GM19468 (cell line): ENCODE results near the gene EML3.
"Not testable (repeated sequence)": the region's sequence is repeated elsewhere in the genome, so short reads cannot be mapped to it uniquely, and the experiment has no call there.

ENCODE experiments used
- ATAC-seq: cut with Tn5 transposase; IDR thresholded peaks from one replicate; pipeline ENCODE4 v1.9.1; 2021; ENCODE audit warnings: mild to moderate bottlenecking, moderate library complexity, moderate number of reproducible peaks; ENCODE audit not compliant: unreplicated experiment; ENCODE audit errors: extremely low read depth

Gene EML3

GRCh38 chr11:62601372-62602140 is 11.0 kb downstream of the EML3 start, which contains the start of gene MTA2:
Gene MTA2, minus strand, starts transcription at chr11:62601865. Its CDS starts 415 bp downstream, at chr11:62601450.
- peak; percentile 51 for ATAC-seq

GRCh38 chr11:62601122-62601371 is 11.5 kb downstream of the EML3 start:
- no peak for ATAC-seq

GRCh38 chr11:62600367-62601121 is 12.0 kb downstream of the EML3 start:
- no peak for ATAC-seq

GRCh38 chr11:62599901-62600300 is 12.7 kb downstream of the EML3 start:
- no peak for ATAC-seq

- ATAC-seq: no peak
These were observed 13.4 kb downstream of the EML3 start for GRCh38 chr11:62599069-62599696.

DNA sequence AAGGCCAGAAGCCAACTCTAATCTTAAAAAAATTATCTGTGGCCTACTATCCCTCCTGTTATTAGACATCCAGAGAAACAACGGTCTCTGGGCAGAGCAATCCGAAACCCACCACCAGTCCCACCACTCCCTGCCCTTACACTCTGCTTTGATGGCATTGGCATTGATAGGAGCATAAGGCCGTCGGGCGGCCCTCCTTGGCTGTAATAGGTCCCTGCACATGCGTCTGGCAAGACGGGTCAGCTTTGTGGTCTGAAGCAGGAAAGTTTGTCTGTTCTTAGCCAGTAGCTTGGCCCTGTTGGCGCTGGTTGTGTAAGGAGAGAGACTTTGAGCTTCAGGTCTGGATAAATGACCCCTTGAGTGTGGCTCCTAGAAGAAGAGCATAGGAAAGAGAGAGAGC is 17.5 kb downstream of the EML3 start:
- no peak for ATAC-seq

GRCh38 chr11:62593434-62594044 is 19.0 kb downstream of the EML3 start:
- ATAC-seq: no peak

GRCh38 chr11:62592989-62593421 is 19.6 kb downstream of the EML3 start:
- no peak for ATAC-seq

GRCh38 chr11:62592146-62592815 is 20.3 kb downstream of the EML3 start:
- no peak for ATAC-seq

DNA sequence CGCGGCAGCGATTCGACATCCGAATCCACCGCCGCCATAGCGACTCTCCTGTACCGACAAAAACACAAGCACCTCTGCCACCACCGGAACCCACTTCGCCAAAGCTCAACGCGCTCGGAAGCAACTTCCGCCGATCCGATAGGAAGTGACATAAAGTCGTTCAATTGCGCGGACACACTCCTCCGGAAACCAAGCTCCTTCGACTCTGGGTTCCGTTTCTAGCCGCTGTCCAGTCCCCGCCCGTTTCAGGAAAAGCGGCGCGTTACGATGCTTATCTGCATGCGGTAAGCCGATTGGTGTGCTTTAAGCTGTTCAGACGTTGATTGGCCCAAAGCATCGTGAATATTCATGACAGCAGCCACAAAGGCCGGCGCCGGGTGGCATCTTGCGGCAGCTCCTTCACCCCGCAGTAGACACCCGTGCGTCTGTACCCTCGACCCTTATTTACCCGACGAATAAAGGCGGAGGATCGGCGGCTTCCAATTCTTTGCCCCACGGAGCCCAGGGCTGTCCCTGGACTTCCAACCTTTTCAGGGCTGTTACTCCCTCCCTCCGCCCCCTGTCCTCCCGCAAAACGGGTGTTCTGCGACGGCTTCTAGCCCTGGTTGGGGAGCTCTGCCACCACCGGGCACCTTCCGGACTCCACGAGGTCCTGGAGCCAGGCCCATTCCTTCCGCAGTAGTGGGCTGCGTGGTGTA is 21.0 kb downstream of the EML3 start, which contains the start of gene TUT1:
TUT1 (minus strand) TSS at position 76 of the 698 bp plus-strand sequence; CDS start at position 38, 38 bp downstream.
- ATAC-seq: peak; percentile 83

DNA sequence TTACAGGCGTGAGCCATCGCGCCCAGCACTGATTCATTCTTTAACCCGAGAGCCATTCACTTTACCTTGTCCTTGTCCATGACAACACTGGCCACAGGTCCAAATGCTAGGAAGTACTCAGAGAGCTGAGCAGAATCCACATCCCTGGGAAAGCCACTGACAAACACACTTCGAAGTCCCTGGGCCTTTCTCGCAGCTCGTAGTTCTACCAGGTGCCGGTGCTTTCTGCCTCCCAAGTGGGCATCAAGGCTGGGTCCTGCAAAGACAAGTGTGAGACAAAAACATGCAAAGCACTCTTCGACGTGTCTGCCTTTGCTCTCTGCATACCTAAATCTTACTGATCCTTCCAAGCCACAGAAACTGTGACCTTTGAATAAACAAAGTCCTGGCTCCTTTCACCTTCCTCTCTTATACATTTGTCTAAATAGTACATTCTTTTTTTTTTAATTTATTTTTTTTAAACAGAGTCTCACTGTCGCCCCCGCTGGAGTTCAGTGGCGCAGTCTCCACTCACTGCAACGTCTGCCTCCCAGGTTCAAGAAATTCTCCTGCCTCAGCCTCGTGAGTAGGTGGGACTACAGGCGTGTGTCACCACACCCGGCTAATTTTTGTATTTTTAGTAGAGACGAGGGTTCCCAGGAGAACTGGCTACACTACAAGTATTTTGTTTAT is 23.5 kb downstream of the EML3 start:
- ATAC-seq: no peak

- not testable (repeated sequence) for ATAC-seq
These were observed 27.2 kb downstream of the EML3 start for GRCh38 chr11:62585356-62585755.

- not testable (repeated sequence) for ATAC-seq
These were observed 30.8 kb downstream of the EML3 start for GRCh38 chr11:62581735-62582134.

GRCh38 chr11:62580959-62581715 is 31.4 kb downstream of the EML3 start:
- ATAC-seq: no peak

DNA sequence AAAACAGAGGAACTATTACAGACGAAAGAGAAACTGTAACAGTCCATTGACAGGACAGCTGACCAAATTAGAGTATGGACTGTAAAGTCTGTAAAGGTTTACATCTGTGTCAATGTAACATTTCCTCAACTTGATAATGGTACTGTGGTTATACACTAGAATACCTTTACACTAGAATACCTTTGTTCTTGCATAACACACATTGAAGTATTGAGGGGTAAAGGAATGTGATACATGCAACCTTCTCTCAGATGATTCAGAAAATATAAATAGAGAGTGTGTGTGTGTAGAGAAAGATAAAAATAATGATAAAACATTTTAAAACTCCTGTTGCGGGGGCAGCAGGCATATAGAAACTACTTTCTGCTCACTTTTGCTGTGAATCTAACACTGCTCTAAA is 33.3 kb downstream of the EML3 start:
- no peak for ATAC-seq

- no peak for ATAC-seq
These were observed 34.0 kb downstream of the EML3 start for GRCh38 chr11:62578541-62578940.

DNA sequence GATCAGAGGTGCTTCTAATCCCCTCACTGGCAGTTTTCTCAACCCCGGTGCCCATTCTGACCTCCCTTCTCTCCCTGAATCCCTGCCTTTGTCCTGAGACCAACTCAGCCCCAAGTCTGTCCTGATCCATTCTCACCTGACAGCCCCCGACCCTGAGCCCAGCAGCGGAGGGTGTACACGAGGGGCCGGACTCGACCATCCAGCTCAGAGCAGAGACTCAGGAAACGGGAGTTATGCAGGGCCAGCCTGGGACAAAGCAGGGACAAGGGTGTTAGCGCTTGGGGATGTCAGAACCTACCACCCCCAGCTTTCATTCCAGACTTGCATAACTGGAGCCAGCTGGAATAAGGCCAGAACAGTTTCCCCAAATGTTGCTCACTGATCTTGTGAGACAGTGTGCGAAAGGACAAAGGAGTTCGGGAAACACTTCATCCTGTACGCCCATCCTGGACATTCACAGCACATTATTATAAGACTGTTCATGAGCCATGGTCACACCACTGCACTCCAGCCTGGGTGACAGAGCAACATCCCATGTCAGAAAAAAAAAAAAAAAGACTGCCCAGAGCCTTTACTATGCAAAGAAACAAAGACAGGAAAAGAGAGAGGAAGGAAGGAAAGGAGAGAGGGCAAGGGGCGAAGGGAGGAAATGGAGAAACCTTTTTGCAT is 35.4 kb downstream of the EML3 start:
- ATAC-seq: no peak

DNA sequence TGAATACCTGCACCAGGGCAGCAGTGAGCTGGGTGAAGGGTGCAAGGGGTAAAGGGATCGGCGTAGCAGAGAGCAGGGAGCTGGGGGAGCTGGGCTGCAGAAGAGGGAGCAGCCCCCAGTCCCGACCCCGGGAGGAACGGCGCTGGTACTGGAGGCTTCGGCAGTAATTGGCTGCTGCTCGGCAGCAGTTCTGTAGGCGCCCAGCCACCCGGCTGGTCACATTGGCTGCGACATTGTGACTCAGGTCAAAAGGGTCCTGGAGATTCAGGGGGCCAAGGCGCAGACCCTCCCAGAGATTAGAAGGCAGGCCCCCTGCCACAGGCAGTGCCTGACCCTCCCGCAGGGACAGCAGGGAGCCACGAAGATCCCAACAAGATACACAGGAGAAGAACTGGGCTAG is 36.7 kb downstream of the EML3 start:
- no peak for ATAC-seq
